ENCODE data around the gene SPATA24.
"Not testable (repeated sequence)": the region's sequence is repeated elsewhere in the genome, so short reads cannot be mapped to it uniquely, and the experiment has no call there.

The SPATA24 gene

DNA sequence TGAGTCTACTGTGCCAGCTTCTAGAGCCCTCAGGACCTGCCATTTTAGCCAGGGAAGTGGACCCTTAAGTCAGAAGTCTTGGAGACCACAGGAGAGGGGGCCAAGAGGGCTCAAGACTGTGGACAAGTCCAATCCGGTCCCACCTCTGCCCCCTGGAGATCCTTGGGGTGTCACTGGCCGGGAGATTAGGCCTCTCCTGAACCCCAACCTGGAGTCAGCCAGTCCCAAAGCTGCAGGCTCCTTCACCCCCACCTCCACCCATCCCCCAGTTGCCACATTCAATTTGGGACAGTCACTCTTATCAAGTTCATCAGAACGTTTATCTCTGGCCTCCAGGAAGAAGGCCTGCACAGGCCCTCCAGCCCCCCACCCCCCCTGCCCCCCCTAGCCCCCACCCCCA lies 21.1 kb downstream of the SPATA24 start:
- DNase-seq: no peak

DNA sequence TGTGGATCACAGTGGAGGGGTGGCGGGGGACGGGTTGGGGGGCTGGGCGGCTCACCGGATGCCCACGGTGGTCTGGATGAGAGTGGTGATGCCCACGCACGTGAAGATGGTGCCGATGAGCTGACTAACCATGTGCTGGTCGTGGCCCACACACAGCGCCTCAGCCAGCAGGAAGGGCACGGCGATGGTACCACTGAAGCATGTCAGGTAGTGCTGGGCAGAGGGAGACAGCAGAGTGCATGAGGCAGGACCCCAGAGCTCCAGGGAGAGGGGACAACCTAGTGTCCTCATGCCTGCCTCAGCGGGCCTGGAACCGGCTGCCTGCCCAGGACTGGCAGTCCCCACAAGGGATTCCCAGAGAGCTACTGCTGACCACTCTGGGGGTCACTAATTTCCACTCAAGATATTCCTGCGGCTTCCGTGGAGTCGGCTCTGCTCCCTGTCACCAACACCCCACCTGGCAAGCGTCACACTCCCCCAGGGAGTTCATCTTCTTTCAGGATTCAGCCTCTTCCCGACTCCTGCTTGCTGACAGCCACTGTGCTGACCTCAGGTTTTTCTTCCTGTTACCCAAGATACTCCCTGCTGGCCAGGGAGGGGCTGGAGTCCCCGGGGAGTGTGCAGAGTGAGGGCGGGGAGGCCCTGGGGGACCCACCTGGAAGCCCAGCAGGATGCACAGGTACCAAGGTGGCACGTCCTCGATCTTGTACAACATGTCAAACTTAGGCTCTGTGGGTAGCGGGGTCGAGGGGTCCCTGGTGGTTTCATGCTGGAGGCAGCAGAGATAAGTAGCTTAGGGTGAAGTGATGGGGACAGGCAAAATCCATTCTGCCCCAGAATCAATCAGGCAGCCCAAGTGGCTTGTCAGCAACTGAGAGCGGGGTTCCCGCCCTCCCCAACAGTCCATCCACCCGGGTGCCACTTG lies 21.8 kb downstream of the SPATA24 start:
- DNase-seq: no peak

DNA sequence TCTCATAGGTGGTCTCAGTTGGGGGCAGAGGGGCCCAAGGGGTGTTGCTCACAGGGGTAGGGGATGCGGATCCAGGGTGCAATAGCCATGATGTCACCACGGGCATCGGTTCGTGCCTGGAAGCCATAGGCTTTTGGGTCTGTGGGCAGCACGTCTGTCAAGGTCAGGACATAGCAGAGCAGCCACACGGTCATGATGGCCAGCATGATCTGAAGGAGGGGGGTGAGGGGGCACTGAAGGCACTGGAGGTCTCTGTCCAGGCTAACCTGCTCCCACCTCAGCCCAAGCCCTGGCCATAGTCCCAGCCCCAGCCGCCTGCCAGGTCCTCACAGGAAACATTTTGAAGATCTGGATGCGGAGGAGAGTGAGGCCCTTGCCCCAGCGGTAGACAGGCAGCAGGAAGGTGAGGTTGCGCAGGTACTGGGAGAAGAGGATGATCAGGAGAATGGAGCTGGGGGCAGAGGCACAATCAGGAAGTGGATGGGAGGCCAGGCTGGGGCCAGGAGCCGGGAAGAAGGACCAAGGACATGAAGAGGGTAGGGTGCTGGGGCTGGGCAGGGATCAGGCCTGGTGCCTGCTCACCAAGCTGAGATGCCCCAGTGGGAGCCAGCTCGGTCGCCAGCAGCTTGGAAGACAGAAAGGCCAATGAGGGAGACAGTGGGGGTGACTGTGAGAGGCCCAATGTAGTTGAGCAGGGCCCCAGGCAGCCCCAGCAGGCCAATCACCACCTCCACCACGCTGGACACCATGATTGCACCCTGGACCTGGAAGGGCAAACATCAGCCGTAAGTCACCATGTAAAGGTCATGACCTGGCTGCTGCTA lies 24.1 kb downstream of the SPATA24 start:
- no peak for DNase-seq

DNA sequence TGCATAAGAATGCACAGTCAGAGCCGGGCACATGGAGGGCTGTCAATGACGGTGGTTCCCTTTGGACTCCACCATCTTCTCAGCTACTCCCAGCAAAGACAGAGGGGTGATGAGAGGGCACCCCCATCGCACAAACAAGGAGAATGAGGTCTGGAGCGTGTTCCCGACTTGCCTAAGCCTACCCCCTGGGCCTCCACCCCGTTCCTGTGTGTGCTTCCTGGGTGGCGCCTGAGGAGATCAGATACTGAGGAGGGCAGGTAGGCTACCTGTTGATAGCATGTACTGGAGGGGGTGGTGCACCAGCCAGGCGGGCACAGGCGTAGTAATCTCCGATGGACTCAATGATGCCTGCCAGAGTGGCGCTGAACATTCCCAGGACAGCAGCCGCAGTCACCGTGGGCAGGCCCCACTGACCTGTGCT lies 24.9 kb downstream of the SPATA24 start:
- DNase-seq: no peak

DNA sequence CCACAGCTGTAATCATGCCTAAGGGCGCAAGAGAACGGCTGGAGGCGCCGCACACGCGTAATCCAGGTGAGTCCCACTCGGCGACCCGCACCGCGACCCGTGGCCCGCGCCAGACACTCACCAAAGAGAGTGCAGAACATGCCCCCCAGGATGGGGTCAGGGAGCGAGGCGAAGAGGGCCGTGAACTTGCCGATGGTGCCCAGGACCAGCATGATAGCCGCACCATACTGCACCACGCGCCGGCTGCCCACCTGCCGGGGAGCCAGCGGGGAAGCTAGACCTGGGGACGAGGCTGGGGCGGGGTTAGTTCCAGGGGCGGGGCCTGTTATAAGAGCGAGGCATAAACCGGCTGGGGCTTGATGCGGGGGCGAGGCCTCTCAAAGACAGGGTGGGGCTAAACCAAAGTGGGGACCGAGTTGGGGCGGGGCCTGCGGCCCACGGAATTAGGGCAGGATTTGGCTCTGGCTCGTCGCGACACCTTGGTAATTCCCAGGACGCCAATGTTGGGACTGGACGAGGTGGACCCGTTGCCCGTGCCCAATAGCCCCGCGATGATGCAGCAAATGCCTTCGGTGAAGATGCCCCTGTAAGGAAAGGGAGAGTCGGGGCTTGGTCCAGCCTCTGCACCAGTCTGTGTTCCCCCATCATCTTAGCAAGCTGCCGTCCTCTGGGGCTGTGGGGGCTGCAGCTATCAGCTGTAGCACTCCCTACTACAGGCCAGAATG lies 25.6 kb downstream of the SPATA24 start:
- no peak for DNase-seq

DNA sequence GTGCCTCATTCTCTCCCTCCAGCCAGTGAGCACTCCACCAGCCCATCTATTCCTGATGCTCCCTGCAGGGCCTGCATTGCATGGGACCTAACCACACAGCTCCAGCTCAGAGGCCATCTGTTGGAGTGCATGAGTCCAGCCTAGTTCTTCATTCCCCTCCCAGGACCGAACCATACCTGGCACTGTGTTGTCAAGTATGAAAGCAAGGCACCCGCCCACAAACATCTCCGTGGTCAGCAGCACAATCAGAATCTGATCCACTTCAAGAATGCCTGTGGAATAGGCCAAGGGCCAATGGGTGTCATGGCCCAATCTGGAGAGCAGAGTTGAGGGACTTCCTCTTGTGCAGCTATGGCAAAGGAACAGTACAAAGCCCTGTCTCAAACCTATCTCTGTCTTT lies 26.7 kb downstream of the SPATA24 start:
- no peak for DNase-seq

DNA sequence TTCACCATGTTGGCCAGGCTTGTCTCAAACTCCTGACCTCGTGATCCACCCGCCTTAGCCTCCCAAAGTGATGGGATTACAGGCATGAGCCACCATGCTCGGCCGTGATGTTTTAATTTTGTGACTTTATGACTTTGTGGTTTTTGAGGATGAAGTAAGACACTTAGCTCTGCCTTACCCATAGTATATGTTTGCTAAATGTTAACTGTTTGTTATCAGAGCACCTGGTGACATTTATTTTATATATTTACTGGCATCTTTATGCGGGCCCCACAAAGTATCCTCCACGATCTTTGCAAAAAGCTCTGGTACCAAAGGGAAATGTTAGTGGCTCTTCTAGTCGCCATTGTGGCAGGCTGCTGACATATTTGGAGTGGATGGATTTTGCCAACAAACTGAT lies 27.5 kb downstream of the SPATA24 start:
- no peak for DNase-seq

DNA sequence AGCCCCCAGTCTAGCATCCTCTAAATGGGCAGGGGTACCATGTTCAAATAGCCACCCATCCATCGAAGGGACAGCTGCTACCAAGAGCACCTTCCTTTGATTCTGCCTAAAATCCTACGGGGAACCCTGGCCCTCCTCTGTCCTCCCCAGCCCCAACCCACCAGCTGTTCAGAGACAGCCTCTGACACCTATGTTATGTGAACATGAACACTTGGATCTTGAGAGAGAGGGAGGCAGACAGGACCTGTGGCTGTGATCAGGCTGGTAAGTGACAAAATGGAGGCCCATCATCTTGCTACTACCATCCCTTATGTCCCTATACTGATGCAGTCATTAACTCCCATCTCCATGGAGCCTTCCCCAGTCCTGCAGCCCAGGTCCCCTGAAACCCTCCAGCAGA lies 29.0 kb downstream of the SPATA24 start:
- DNase-seq: no peak

DNA sequence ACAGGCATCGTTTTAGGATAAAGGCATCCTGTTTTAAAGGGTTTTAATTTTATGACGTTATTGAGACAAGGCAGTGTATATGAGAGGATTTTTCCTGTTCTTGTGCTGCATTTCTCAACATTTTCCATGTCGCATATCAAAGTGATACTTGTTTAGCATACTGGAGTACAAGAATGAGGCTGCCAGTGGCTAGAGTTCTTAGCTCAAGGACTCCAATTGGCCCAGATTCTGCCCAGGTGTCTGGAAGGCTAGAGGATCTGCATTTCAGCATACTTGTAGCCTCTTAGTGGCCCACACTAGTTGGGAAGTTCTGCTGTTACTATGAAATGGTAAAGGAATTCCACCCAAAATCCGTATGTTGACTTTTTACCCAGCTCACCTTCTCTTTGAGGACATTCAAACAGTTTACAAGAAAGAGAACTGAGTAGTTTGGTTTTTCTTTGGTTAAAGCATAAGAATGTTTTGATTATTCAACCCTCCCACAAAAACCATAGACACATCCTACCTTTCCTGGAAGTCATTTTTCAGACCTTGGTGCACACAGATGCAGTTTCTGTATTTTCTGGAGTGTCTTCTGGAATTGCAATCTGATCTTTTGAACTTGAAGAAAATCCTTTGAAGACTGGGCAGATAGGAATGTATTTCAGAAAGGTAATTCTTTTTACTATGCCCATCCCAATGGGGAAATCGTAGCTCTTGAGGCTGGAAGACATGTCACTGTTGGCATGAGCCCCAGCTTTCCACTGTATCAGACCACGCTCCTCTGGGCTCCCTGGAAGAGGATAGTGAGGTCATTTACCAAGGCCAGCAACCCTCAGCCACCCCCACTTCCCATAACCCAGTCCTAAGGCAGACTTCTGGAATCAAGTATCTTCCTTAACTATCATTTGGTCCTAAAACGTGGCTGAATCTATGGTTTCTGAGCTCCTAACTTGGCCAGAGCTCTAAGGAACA lies 32.1 kb downstream of the SPATA24 start:
- no peak for DNase-seq

DNA sequence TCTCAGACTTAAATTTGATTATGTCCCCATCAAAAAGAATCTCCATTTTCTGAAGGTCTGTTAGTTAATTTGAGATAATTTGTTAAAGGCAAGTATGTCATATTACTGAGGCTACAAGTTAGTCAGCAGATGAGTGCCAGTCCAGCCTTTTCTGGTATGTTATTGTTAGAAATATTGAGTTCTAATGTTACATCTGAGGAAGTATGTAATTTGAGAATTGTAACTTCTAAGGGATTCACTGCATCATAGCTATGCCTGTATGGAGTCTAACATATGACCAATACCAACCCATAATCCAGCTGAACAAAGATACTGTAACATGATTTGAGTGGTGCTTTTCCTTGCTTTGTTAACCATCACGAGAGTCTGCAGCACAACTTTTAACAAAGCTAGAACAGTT lies 34.7 kb downstream of the SPATA24 start:
- no peak for DNase-seq

DNA sequence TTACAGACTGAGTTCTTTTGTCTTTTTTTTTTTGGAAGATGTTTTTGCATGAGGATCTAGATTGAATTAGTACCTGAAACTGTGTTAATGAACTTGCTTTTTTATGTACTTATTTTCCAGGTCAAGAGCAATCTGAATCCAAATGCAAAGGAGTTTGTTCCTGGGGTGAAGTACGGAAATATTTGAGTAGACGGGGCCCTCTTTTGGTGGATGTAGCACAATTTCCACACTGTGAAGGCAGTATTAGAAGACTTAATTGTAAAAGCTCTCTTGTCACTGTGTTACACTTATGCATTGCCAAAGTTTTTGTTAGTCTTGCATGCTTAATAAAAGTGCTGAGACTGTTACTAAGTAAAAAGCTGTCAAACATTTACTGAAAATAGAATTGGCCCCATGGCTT lies 35.3 kb downstream of the SPATA24 start:
- no peak for DNase-seq

DNA sequence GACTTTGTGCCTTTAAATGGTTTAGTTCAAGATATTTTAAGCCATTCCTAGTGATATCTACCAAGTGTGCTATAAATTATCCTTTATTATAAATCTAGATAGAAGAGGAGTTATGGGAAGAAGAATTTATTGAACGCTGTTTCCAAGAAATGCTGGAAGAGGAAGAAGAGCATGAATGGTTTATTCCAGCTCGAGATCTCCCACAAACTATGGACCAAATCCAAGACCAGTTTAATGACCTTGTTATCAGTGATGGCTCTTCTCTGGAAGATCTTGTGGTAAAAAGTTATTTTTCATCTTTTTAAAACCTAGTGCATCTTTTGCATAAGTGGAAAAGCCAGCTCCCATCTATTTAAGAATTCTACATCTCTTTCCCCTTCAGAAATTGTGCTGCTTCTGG lies 39.4 kb downstream of the SPATA24 start:
- no peak for DNase-seq

DNA sequence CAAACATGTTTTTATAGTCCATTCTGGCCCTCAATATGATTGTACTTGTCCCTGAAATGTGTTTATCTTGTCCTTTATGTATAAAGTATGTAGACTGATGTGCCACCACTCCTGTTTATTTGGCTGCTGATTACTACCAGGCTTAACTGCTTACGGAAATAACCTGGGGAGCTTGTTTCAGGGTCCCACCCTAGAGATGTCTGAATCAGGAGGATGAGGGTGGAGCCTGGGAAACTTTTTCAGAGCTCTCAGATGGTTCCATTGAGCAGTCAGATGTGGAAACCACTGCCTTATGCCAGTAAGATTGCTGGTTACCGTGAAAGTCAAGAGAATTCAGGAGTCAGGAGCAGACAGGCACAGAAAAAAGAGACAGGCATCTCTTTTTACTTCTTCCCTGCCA lies 40.0 kb downstream of the SPATA24 start:
- DNase-seq: no peak

DNA sequence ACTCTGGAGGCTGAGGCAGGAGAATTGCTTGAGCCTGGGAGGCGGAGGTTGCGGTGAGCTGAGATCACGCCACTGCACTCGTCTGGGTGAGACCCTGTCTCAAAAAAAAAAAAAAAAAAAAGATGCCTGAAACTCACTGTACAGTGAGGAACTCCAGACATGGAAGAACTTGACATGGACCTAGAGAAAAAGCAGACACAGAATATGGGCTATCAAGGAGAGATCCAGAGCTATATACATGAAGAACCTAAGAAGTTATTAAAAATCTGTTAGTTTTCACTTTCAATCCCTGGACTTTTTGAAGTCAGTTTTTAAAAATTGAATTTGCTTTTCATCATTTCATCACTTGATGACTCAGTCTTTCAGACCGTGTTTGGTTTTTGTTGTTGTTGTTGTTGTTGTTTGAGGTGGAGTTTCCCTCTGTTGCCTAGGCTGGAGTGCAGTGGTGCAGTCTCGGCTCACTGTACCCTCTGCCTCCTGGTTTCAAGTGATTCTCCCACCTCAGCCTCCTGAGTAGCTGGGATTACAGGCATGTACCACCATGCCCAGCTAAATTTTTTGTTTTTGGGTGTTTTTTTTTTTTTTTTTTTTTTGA lies 42.0 kb downstream of the SPATA24 start:
- DNase-seq: no peak

DNA sequence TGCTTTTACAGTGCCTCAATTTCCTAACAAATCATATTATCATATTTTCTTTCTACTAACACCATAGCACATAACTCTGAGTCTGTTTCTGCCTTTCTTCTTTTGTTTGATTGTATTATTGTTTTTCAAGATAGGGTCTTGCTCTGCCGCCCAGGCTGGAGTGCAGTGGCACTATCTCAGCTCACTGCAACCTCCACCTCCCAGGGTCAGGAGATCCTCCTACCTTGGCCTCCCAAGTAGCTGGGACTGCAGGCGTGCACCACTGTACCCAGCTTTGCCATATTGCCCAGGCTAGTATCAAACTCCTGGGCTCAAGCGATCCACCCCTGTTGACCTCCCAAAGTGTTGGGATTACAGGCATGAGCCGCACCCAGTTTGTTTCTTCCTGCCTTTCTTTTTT lies 43.5 kb downstream of the SPATA24 start:
- DNase-seq: no peak

DNA sequence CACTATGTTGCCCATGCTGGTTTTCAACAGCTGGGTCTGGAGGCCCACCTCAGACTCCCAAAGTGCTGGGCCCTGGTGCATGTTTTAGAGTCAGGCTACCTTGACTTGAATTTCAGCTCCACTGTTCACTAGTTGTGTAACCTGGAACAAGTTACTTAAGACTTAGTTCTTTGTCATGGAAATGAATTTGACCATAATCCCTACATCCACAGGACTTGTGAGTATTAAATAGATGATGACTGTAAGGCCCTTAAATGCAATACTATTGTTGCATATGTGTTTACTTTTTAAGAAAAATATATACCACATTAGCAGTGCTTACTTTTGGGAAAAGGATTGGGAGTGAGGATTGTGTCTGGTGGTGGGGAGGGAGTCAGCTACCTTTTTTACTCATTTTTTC lies 45.8 kb downstream of the SPATA24 start:
- DNase-seq: no peak

DNA sequence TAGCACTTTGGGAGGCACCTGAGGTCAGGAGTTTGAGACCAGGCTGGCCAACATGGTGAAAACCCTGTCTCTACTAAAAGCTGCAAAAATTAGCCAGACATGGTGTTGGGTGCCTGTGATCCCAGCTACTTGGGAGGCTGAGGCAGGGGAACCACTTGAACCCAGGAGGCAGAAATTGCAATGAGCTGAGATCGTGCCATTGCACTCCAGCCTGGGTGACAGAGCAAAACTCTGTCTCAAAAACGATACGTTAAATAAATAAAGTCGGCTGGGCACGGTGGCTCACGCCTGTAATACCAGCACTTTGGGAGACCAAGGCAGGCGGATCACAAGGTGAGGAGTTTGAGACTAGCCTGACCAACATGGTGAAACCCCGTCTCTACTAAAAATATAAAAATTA lies 48.0 kb downstream of the SPATA24 start:
- DNase-seq: not testable (repeated sequence)

DNA sequence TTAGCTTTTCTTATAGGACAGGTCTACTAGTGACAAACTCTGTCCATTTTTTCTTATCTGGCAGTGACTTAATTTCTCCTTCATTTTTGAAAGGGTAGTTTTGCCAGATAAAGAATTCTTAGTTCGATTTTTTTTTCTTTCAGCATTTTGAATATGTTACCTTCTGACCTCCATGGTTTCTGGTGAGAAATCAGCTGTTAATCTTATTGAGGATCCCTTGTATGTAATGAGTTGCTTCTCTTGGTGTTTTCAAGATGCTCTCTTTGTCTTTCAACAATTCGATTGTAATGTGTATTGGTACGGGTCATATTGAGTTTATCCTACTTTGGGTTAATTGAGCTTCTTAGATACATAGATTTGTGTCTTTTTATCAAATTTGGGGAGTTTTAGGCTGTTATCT lies 49.7 kb downstream of the SPATA24 start:
- DNase-seq: no peak

DNA sequence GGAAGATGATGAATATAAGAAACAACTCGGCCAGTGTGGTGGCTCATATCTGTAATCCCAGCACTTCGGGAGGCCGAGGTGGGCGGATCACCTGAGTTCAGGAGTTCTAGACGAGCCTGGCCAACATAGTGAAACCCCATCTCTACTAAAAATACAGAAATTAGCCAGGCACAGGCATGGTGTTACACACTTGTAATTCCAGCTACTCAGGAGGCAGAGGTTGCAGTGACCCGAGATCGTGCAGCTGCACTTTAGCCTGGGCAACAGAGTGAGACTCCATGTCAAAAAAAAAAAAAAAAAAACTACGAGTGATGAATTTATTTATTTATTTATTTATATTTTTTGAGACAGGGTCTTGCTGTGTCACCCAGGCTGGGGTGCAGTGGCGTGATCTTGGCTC lies 56.0 kb downstream of the SPATA24 start:
- DNase-seq: not testable (repeated sequence)
